Mesenchymal stem cell (in vitro differentiated cells and primary cell): ENCODE measurements around the gene CHML.

ENCODE experiments used
- DNase-seq: peaks from one replicate; pipeline ENCODE4 v3.0.0-alpha.2; 2013
- H2AFZ ChIP-seq: one replicate; pipeline ENCODE4 v1.6.1; 2013; ENCODE audit warnings: low read depth, mild to moderate bottlenecking, control low read depth, inconsistent platforms, low read length, moderate library complexity
- H2AK5ac ChIP-seq: 2 replicates; pipeline ENCODE4 v1.6.1; 2013; ENCODE audit warnings: low read length, moderate library complexity, mild to moderate bottlenecking, inconsistent platforms; ENCODE audit not compliant: severe bottlenecking
- H2BK120ac ChIP-seq: one replicate; pipeline ENCODE4 v1.6.1; 2013; ENCODE audit warnings: low read depth, mild to moderate bottlenecking, inconsistent platforms, low read length, moderate library complexity
- H2BK12ac ChIP-seq, 2 experiments: one replicate each; pipeline ENCODE4 v1.6.1; 2013; ENCODE audit warnings: inconsistent platforms in 2 of 2, low read length in 2 of 2, mild to moderate bottlenecking in 2 of 2, moderate library complexity in 2 of 2, control low read depth in 1 of 2
- H2BK15ac ChIP-seq: one replicate; pipeline ENCODE4 v1.6.1; 2013; ENCODE audit warnings: mild to moderate bottlenecking, low read depth, inconsistent platforms; ENCODE audit not compliant: poor library complexity, severe bottlenecking
- H2BK5ac ChIP-seq: 2 replicates; pipeline ENCODE4 v1.6.1; 2013; ENCODE audit warnings: low read depth, mild to moderate bottlenecking, low read length, control low read depth, inconsistent platforms; ENCODE audit not compliant: poor library complexity, severe bottlenecking
- H3K14ac ChIP-seq, 2 experiments: one replicate each; pipeline ENCODE4 v1.6.1; 2013; ENCODE audit warnings: inconsistent platforms in 2 of 2, low read length in 2 of 2, control low read depth in 1 of 2, mild to moderate bottlenecking in 1 of 2, moderate library complexity in 1 of 2
- H3K18ac ChIP-seq, 2 experiments: one replicate each; pipeline ENCODE4 v1.6.1; 2013; ENCODE audit warnings: inconsistent platforms in 2 of 2, low read length in 2 of 2, control low read depth in 1 of 2, low read depth in 1 of 2, mild to moderate bottlenecking in 1 of 2
- H3K23ac ChIP-seq, 2 experiments: one replicate each; pipeline ENCODE4 v1.6.1; 2013; ENCODE audit warnings: inconsistent platforms in 2 of 2, low read length in 2 of 2, mild to moderate bottlenecking in 2 of 2, moderate library complexity in 2 of 2, control low read depth in 1 of 2
- H3K27ac ChIP-seq: 2 replicates; pipeline ENCODE4 v1.5.1; 2013; ENCODE audit warnings: mild to moderate bottlenecking, moderate library complexity, low read length, control low read depth, inconsistent platforms; ENCODE audit not compliant: poor library complexity, severe bottlenecking
- H3K27me3 ChIP-seq, 2 experiments: 2 replicates each; pipeline versions ENCODE4 v1.6.1 to v1.7.0; 2013; ENCODE audit warnings: low read length in 2 of 2, mild to moderate bottlenecking in 2 of 2, moderate library complexity in 2 of 2, control low read depth in 1 of 2, inconsistent platforms in 1 of 2; ENCODE audit not compliant: control insufficient read depth in 1 of 2, insufficient read depth in 1 of 2
- H3K36me3 ChIP-seq, 2 experiments: 2 replicates each; pipeline versions ENCODE4 v1.6.1 to v1.7.0; 2013; ENCODE audit warnings: low read length in 2 of 2, control low read depth in 1 of 2, inconsistent platforms in 1 of 2, low read depth in 1 of 2, mild to moderate bottlenecking in 1 of 2; ENCODE audit not compliant: insufficient read depth in 2 of 2, control insufficient read depth in 1 of 2
- H3K4ac ChIP-seq, 2 experiments: one replicate each; pipeline ENCODE4 v1.6.1; 2013; ENCODE audit warnings: inconsistent platforms in 2 of 2, low read length in 2 of 2, mild to moderate bottlenecking in 2 of 2, moderate library complexity in 2 of 2, control low read depth in 1 of 2, low read depth in 1 of 2
- H3K4me1 ChIP-seq: 2 replicates; pipeline ENCODE4 v1.6.1; 2013; ENCODE audit warnings: low read depth, low read length, control low read depth; ENCODE audit not compliant: control insufficient read depth, insufficient read depth
- H3K4me2 ChIP-seq: 2 replicates; pipeline ENCODE4 v1.6.1; 2013; ENCODE audit warnings: low read length, mild to moderate bottlenecking, inconsistent platforms; ENCODE audit not compliant: poor library complexity, severe bottlenecking
- H3K4me3 ChIP-seq, 2 experiments: 2 replicates each; pipeline versions ENCODE4 v1.5.1 to v1.7.0; 2013; ENCODE audit warnings: low read length in 2 of 2, mild to moderate bottlenecking in 2 of 2, control low read depth in 1 of 2, low read depth in 1 of 2; ENCODE audit not compliant: insufficient read depth in 1 of 2
- H3K79me1 ChIP-seq: replicated peaks from 2 replicates; pipeline ENCODE4 v1.6.1; 2013; ENCODE audit warnings: mild to moderate bottlenecking, control low read depth, low read length, inconsistent platforms; ENCODE audit not compliant: poor library complexity, severe bottlenecking
- H3K9ac ChIP-seq: 2 replicates; pipeline ENCODE4 v1.7.0; 2013; ENCODE audit warnings: mild to moderate bottlenecking, low read length, moderate library complexity
- H3K9me3 ChIP-seq: 2 replicates; pipeline ENCODE4 v1.7.0; 2013; ENCODE audit warnings: mild to moderate bottlenecking, low read length; ENCODE audit not compliant: control insufficient read depth
- H4K8ac ChIP-seq: one replicate; pipeline ENCODE4 v1.6.1; 2013; ENCODE audit warnings: inconsistent platforms, mild to moderate bottlenecking, low read length, moderate library complexity
- H4K91ac ChIP-seq: one replicate; pipeline ENCODE4 v1.6.1; 2013; ENCODE audit warnings: mild to moderate bottlenecking, low read length, inconsistent platforms
- whole genome bisulfite sequencing: methylation state at CpG from one replicate; pipeline ENCODE4 v1.1.7; 2013; ENCODE audit warnings: mixed read lengths; 5-methylcytosine and 5-hydroxymethylcytosine counted together

Gene CHML

GRCh38 chr1:241606544-241606943 is 33.6 kb downstream of the CHML start:
- Histone ChIP-seq H2BK15ac (no peak overlapping the region), H4K91ac (no peak overlapping the region), H3K14ac (no peak overlapping the region), H3K4ac (no peak overlapping the region), H2BK5ac (no peak overlapping the region), H2AK5ac (no peak overlapping the region), H2AFZ (no peak overlapping the region), H3K79me1 (peaks cover 3% of the 10 kb centered on the region), H4K8ac (no peak overlapping the region), H3K27ac (no peak overlapping the region), H2BK120ac (no peak overlapping the region), H3K23ac (no peak overlapping the region), H3K4me2 (no peak overlapping the region), H3K18ac (no peak overlapping the region), H3K27me3 (no peaks in the 10 kb centered on the region), H3K4me1 (peaks cover 12% of the 10 kb centered on the region), H2BK12ac (no peak overlapping the region), H3K9me3 (no peaks in the 10 kb centered on the region), H3K4me3 (no peak overlapping the region), H3K9ac (no peak overlapping the region), H3K36me3 (no peaks in the 10 kb centered on the region)
- DNase-seq, result no peak
- whole genome bisulfite sequencing, result 71% methylated on average over 3 of the region's 5 CpGs

- no peak overlapping the region for H2BK12ac ChIP-seq
- H2AK5ac ChIP-seq, result no peak overlapping the region
- peak; percentile 43 for DNase-seq
- no peak overlapping the region for H2BK5ac ChIP-seq
- no peaks in the 10 kb centered on the region for H3K9me3 ChIP-seq
- H3K14ac ChIP-seq, result no peak overlapping the region
- H3K27me3 ChIP-seq, result no peaks in the 10 kb centered on the region
- no peak overlapping the region for H3K4ac ChIP-seq
- no peak overlapping the region for H2BK120ac ChIP-seq
- H3K4me1 ChIP-seq, result peaks cover 12% of the 10 kb centered on the region
- H4K8ac ChIP-seq, result no peak overlapping the region
- no peak overlapping the region for H2BK15ac ChIP-seq
- no peak overlapping the region for H3K4me3 ChIP-seq
- H3K79me1 ChIP-seq, result peaks cover 3% of the 10 kb centered on the region
- no peak overlapping the region for H4K91ac ChIP-seq
- H3K23ac ChIP-seq, result no peak overlapping the region
- H2AFZ ChIP-seq, result no peak overlapping the region
- H3K27ac ChIP-seq, result no peak overlapping the region
- H3K18ac ChIP-seq, result no peak overlapping the region
- no peak overlapping the region for H3K9ac ChIP-seq
- H3K4me2 ChIP-seq, result no peak overlapping the region
- no peaks in the 10 kb centered on the region for H3K36me3 ChIP-seq
- 76% methylated on average over 9 of the region's 9 CpGs for WGBS
Observed at GRCh38 chr1:241605146-241605805, 34.9 kb downstream of the CHML start.

DNA sequence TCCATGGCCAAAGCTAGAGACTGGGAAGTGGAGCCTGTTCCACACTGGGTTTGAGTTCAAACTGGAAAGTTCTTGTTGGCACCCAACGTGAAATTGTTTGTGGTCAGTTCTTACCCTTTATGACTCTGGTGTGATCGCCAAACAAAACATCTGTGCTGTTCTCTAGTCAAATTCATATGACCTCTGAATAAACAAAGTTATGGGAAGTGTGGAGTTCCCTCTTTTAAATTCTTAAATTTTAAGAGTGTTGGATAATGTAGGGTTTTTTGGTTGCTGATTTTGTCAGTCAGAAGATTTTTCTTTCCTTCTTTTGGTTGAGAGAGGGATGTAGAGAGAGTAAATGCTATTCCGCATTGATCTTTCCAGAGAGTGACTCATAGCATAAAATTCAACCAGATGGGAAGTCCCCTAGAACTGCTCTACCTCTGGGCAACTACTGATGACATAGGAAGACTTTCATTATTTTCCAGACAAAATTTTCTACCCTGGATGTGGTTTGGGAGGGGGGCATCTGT is 36.4 kb downstream of the CHML start:
- H3K27ac ChIP-seq, result peak overlapping the region; percentile 46
- H3K9me3 ChIP-seq, result no peaks in the 10 kb centered on the region
- H2BK15ac ChIP-seq, result no peak overlapping the region
- no peak overlapping the region for H2BK120ac ChIP-seq
- no peak for DNase-seq
- H2AFZ ChIP-seq, result no peak overlapping the region
- H4K91ac ChIP-seq, result no peak overlapping the region
- H3K4me3 ChIP-seq, result no peak overlapping the region
- H3K23ac ChIP-seq, result no peak overlapping the region
- peak overlapping the region; percentile 66 for H2AK5ac ChIP-seq
- H3K9ac ChIP-seq, result peak overlapping the region; percentile 52
- H3K36me3 ChIP-seq, result no peaks in the 10 kb centered on the region
- H3K4ac ChIP-seq, result no peak overlapping the region
- H4K8ac ChIP-seq, result no peak overlapping the region
- no peak overlapping the region for H2BK12ac ChIP-seq
- no peak overlapping the region for H3K14ac ChIP-seq
- no peaks in the 10 kb centered on the region for H3K27me3 ChIP-seq
- WGBS, result 81% methylated on average over 2 of the region's 3 CpGs
- no peak overlapping the region for H3K18ac ChIP-seq
- H3K4me2 ChIP-seq, result no peak overlapping the region
- H3K4me1 ChIP-seq, result peaks cover 9% of the 10 kb centered on the region
- H2BK5ac ChIP-seq, result no peak overlapping the region
- H3K79me1 ChIP-seq, result no peaks in the 10 kb centered on the region

GRCh38 chr1:241600496-241600901 is 39.7 kb downstream of the CHML start:
- H3K27me3 ChIP-seq, result no peaks in the 10 kb centered on the region
- H3K14ac ChIP-seq, result no peak overlapping the region
- no peak overlapping the region for H4K91ac ChIP-seq
- H3K4ac ChIP-seq, result no peak overlapping the region
- no peaks in the 10 kb centered on the region for H3K9me3 ChIP-seq
- no peak overlapping the region for H3K4me3 ChIP-seq
- no peak overlapping the region for H3K4me2 ChIP-seq
- H3K36me3 ChIP-seq, result no peaks in the 10 kb centered on the region
- H3K23ac ChIP-seq, result no peak overlapping the region
- H2BK12ac ChIP-seq, result no peak overlapping the region
- no peak overlapping the region for H2AK5ac ChIP-seq
- no peak overlapping the region for H2BK5ac ChIP-seq
- no peak overlapping the region for H2BK15ac ChIP-seq
- H4K8ac ChIP-seq, result no peak overlapping the region
- H3K79me1 ChIP-seq, result peaks cover 3% of the 10 kb centered on the region
- peak; percentile 68 for DNase-seq
- no peak overlapping the region for H2BK120ac ChIP-seq
- no peak overlapping the region for H3K18ac ChIP-seq
- no peak overlapping the region for H2AFZ ChIP-seq
- H3K9ac ChIP-seq, result no peak overlapping the region
- H3K27ac ChIP-seq, result peak overlapping the region; percentile 6
- peaks cover 11% of the 10 kb centered on the region for H3K4me1 ChIP-seq
- WGBS, result 8% methylated on average over 2 of the region's 2 CpGs
